Panc1 (cell line): ENCODE measurements around the gene ARMC12. TPM values are rescaled to one million over a fixed set of nuclear protein-coding genes. Genes with fewer than 3 reads are reported as not detected.

Experiments used
- ATAC-seq: fragments of 200-7000 bp; cut with Tn5 transposase; 2 replicates; pipeline ENCODE4 v1.9.1; 2020; ENCODE audit warnings: mild to moderate bottlenecking, moderate library complexity
- BruUV-seq: library from RNA; stranded (reverse); fragments of 400-500 nt; replicated peaks from 2 replicates; lab custom pipeline; 2021; lab: Mats Ljungman, UMichigan
- CTCF ChIA-PET: fragments of 300-600 bp; sonication (Branson Sonifier 250); formaldehyde crosslinking; loops from one replicate; lab custom pipeline; 2022; ENCODE audit warnings: antibody characterized with exemption; lab: Charles Lee
- POLR2A ChIA-PET: fragments of 300-600 bp; sonication (Branson Sonifier 250); formaldehyde crosslinking; loops from one replicate; lab custom pipeline; 2022; ENCODE audit warnings: antibody characterized with exemption; lab: Charles Lee
- DNase-seq: peaks from one replicate; pipeline ENCODE4 v3.0.0-alpha.2; 2010; ENCODE audit warnings: low read depth, low spot score
- H3K27ac ChIP-seq: 2 replicates; pipeline ENCODE4 v1.5.1; 2011; ENCODE audit warnings: mild to moderate bottlenecking, low read length, inconsistent platforms
- H3K27me3 ChIP-seq: fragments of 200-500 bp; sonication (Bioruptor generic); 2 replicates; pipeline ENCODE4 v1.6.0; 2014; ENCODE audit warnings: low read length, inconsistent platforms; ENCODE audit not compliant: control insufficient read depth, insufficient read depth
- H3K36me3 ChIP-seq: fragments of 200-500 bp; sonication (Bioruptor generic); 2 replicates; pipeline ENCODE4 v1.5.1; 2014; ENCODE audit warnings: inconsistent platforms, mild to moderate bottlenecking, low read length, moderate library complexity; ENCODE audit not compliant: control insufficient read depth, insufficient read depth
- H3K4me1 ChIP-seq: 2 replicates; pipeline ENCODE4 v1.5.1; 2011; ENCODE audit warnings: inconsistent platforms, mild to moderate bottlenecking, low read length, moderate library complexity; ENCODE audit not compliant: control insufficient read depth, insufficient read depth
- H3K4me3 ChIP-seq, 2 experiments: 2 replicates each; pipeline ENCODE4 v1.5.1; 2011 to 2012; ENCODE audit warnings: low read depth in 2 of 2, low read length in 2 of 2, mild to moderate bottlenecking in 2 of 2, inconsistent platforms in 1 of 2, moderate library complexity in 1 of 2
- H3K9me3 ChIP-seq: fragments of 200-500 bp; sonication (Bioruptor generic); 2 replicates; pipeline ENCODE4 v1.5.1; 2014; ENCODE audit warnings: low read depth, mild to moderate bottlenecking, inconsistent platforms, low read length, moderate library complexity; ENCODE audit not compliant: control insufficient read depth, insufficient read depth
- CTCF ChIP-seq: fragments of 450-650 bp; IDR thresholded peaks from 2 replicates; pipeline ENCODE4 v1.5.1; 2017; ENCODE audit warnings: mild to moderate bottlenecking
- POLR2AphosphoS5 ChIP-seq: IDR thresholded peaks from 2 replicates; pipeline ENCODE4 v1.6.1; 2012; ENCODE audit warnings: mild to moderate bottlenecking, low read depth, low read length, moderate library complexity
- REST ChIP-seq, 2 experiments: IDR thresholded peaks; 2 replicates each; pipeline ENCODE4 v1.6.1; 2011 to 2012; ENCODE audit warnings: low read depth in 2 of 2, control low read depth in 1 of 2, low read length in 1 of 2, mild to moderate bottlenecking in 1 of 2, moderate library complexity in 1 of 2; ENCODE audit not compliant: insufficient read depth in 1 of 2
- SIN3A ChIP-seq: IDR thresholded peaks from 2 replicates; pipeline ENCODE4 v1.6.1; 2012; ENCODE audit warnings: low read depth, mild to moderate bottlenecking, low read length, moderate library complexity, borderline replicate concordance; ENCODE audit not compliant: insufficient read depth
- TCF7L2 ChIP-seq: IDR thresholded peaks from 2 replicates; pipeline ENCODE4 v1.6.1; 2011; ENCODE audit warnings: mild to moderate bottlenecking, low read depth, low read length, inconsistent platforms
- in situ Hi-C: cut with HindIII; loops from 2 replicates; pipeline ENCODE4 v1.10.0; 2016; ENCODE audit warnings: low sequenced_read_pairs, low pct_unique_long_range_greater_than_20kb
- intact Hi-C: fragments of 100-400 bp; cut with micrococcal nuclease; formaldehyde crosslinking; loops from one replicate; pipeline ENCODE4 v1.10.0; 2022; ENCODE audit not compliant: unreplicated experiment
- total RNA-seq: library from RNA; stranded (reverse); gene quantifications from one replicate; pipeline ENCODE4 v1.2.1, GENCODE V29; 2021; ENCODE audit not compliant: unreplicated experiment

Gene ARMC12
- total RNA-seq, 1 experiment from 2014 or later = 1.4 TPM

GRCh38 chr6:35778437-35778836 lies 41.6 kb downstream of the ARMC12 start:
- no peaks in the 10 kb centered on the region for H3K36me3 ChIP-seq
- ChIA-PET POLR2A (no interaction called here), CTCF (no interaction called here)
- ATAC-seq = no peak
- intact Hi-C loops = no loop called here
- no peak for DNase-seq
- no peaks in the 10 kb centered on the region for H3K27me3 ChIP-seq
- in situ Hi-C loops = no loop called here
- no peak overlapping the region for H3K27ac ChIP-seq
- H3K4me3 ChIP-seq = no peak overlapping the region
- TF ChIP-seq CTCF (no peak), SIN3A (no peak), TCF7L2 (no peak), POLR2AphosphoS5 (no peak), REST (IDR thresholded peaks at IDR 0.05; ENCODE audit: insufficient read depth in 1 of 2, low read depth in 2 of 2, low read length in 1 of 2) (no peak)
- no peaks in the 10 kb centered on the region; the same call in 1 of the 2 replicates for H3K4me1 ChIP-seq
- BruUV-seq = no TSS peak
- H3K9me3 ChIP-seq = no peaks in the 10 kb centered on the region

GRCh38 chr6:35780719-35781118 lies 43.9 kb downstream of the ARMC12 start, which contains the start of gene CLPSL1:
TSS of gene CLPSL1 (plus strand) at chr6:35781019. CDS start at chr6:35781111, 92 bp downstream.
- no TSS peak for BruUV-seq
- H3K9me3 ChIP-seq = no peaks in the 10 kb centered on the region
- no peak for ATAC-seq
- intact Hi-C loops = no loop called here
- ChIA-PET POLR2A (no interaction called here), CTCF (no interaction called here)
- no peaks in the 10 kb centered on the region for H3K27me3 ChIP-seq
- in situ Hi-C loops = no loop called here
- no peaks in the 10 kb centered on the region for H3K36me3 ChIP-seq
- no peaks in the 10 kb centered on the region; the same call in 1 of the 2 replicates for H3K4me1 ChIP-seq
- no peak for DNase-seq
- no peak within 1 kb of the TSS for H3K27ac ChIP-seq
- TF ChIP-seq CTCF (no peak), POLR2AphosphoS5 (no peak), SIN3A (no peak), TCF7L2 (no peak), REST (IDR thresholded peaks at IDR 0.05; ENCODE audit: insufficient read depth in 1 of 2, low read depth in 2 of 2, low read length in 1 of 2) (no peak)
- H3K4me3 ChIP-seq = no peak within 1 kb of the TSS
